ENCODE measurements around the gene TNFRSF4.
A peak's percentile ranks its signal among the peaks of the same experiment; 100 is the strongest.
"Not testable (repeated sequence)": the region's sequence is repeated elsewhere in the genome, so short reads cannot be mapped to it uniquely, and the experiment has no call there.

Gene TNFRSF4

DNA sequence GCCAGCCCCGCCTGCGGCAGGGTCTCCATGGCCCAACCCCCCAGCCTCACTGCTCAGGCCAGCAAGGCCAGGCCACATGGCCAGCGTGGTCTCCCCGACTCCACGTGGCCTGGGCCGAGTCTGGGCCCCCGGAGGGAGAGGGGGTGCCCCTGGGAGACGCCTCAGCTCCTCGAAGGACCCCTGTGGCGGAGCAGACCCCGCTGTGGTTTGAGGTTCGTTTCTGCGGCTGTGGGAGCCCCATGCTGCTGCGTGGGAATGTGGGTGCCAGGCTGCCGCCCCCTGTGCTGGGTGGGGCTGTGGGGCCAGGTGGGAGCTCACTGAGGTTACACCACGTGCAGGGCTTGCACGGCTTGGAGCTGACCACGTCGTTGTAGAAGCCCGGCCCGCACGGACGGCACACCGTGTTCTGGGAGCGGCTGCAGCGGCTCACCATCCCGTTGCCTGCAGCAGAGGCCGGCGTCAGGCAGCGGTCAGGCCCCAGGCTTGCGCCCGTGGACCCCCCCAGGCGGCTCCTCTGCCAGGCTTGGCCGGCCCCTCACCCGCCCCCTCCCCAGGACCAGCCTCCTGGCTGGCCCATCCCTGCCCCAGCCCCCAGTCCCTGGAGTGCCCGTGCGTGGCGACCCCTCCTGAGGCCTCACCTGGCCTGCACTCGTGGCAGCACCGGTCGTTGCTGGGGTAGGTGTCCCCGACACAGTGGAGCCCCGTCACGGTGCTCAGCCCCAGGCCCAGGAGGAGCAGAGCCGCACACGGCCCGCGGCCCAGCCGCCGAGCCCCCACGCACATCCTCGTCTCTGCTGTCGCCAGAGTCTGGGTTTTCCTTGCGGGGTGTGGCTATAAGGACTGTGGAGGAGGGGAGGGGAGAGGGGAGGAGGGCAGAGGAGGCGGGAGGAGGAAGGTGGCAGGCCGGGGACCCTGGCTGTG lies at the start of gene TNFRSF4:
Gene TNFRSF4 (minus strand): TSS at position 809 of the 921 bp plus-strand sequence. CDS start 26 bp downstream, at position 783.
- DNase-seq (ENCODE audit: low spot score), result peak; percentile 52

DNA sequence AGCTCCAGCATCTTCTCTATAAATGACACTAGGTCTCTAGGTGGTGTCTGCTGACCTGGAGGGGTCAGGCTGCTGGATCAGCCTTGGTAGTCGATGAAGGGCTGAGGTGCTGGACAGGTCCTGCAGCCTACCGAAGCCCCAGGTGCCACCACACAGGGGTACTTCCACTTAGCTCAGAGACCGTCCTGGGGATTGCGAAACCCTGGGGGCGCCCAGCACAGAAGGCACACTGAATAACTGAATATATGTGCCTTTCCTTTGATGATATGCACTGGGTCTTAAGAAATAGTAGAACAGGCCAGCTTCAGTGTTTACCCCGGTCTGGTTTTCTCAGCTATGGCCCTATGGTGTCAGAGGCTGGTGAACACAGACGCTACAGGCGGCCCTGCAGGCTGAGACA lies 48.8 kb upstream of the TNFRSF4 start:
- no peak for DNase-seq (ENCODE audit: low spot score)

DNA sequence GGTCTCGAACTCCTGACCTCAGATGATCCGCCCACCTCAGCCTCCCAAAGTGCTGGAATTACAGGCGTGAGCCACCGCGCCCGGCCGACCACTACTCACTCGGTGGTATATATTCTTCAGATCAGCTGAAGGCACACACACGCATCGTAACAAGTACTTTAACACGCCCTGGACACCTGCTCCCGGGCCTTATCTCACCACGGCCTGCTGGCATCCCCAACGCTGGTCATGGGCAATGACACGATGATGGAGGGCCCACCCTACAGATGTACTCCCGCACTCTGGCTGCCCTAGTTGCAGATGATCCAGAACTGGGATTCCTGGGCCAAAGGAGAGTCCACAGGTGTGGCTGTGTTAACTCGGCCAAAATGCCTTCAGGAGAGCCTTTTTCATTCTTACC lies 48.1 kb upstream of the TNFRSF4 start:
- no peak for DNase-seq (ENCODE audit: low spot score)

DNA sequence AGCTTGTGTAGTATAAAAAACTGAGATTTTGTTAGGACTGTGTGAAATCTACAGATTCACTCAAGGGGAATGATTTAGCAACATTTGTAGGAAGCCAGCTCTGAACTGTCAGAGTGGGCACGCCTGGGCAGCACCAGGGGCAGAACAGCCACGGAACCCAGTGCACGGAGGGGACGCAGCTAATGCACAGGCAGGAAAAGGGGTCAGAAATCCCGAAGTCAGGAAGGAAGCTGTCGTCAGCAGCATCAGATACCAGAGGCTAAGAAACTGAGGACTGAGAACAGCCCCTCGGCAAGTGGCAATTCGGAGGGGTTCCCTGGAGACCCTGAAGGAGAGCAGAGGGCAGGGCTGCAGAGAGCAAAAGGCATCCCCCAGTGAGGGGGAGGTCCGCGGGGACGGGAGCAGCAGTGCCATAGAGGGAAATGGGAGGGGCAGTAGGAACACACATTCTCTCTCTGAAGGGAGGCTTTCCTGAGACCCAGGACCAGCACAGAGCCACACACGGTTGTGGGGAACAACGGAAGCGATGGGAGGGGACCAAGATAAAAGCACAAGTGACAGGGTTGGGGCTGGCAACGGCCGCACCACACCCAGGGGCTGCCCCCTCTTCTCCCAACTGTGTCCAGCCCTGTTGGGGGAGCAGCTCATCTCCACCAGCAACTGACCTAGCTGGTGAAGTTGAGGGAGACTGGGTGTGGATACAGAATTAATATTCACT lies 47.0 kb upstream of the TNFRSF4 start:
- no peak for DNase-seq (ENCODE audit: low spot score)

DNA sequence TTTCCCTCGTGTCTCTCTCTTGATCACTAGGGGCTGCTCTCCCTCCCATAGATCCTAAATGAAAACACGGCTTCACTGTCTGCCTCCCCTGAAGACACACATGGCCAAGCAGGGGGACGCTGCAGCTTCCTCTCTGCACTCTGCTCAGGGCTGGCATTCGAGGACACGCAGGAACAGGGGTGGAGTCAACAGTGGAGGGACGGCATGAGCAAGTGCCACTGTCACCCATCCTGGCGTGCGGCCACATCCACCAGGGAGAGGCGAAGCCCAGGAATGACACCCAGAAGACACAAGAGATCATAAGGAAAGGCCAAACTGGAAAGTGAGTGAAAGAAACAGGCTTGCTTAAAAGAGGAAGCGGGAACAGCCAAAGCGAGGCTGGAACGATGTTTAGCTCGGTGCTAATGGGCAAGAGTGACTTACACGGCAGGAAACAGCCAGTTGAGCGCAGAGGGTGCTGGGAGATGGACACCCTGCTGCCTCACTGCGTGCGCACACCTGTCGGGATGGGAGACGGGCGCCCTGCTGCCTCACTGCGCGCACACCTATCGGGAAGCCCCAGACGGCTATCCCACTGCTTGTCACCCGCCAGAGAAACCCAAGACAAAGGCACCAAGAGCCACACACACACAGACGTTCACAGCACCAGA lies 46.1 kb upstream of the TNFRSF4 start:
- no peak for DNase-seq (ENCODE audit: low spot score)

DNA sequence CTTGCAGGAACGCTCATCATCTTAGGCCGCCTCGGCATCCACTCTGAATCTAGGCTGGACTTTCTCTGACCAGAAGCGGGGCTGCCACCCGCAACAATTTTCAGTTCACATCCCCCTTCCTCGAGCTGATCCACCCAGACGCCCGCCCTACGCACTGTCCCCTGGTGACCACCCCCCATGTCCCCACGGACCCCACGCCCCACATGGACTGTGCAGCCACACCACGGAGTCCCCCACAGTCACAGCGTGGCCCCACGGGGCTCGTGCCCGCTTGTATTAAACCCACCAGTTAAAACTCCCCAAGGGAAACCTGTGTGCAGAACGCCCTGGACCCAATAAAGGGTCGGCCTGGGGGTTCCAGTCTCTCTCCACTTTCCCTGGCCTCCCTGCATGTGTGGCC lies 45.6 kb upstream of the TNFRSF4 start:
- DNase-seq (ENCODE audit: low spot score), result no peak

DNA sequence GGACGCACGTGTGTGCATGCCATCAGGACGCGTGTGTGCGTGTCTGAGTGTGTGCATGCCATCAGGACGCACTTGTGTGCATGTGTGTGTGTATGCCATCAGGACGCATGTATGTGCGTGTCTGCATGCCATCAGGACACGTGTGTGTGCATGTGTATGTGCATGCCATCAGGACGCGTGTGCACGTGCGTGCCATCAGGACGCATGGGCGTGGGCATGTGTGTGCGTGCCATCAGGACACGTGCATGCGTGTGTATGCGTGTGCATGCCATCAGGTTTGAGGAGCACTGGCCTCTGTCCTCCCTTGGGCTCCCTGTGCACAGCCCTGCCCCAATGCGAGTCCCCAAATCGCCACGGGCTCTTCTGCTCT lies 45.2 kb upstream of the TNFRSF4 start:
- no peak for DNase-seq (ENCODE audit: low spot score)

DNA sequence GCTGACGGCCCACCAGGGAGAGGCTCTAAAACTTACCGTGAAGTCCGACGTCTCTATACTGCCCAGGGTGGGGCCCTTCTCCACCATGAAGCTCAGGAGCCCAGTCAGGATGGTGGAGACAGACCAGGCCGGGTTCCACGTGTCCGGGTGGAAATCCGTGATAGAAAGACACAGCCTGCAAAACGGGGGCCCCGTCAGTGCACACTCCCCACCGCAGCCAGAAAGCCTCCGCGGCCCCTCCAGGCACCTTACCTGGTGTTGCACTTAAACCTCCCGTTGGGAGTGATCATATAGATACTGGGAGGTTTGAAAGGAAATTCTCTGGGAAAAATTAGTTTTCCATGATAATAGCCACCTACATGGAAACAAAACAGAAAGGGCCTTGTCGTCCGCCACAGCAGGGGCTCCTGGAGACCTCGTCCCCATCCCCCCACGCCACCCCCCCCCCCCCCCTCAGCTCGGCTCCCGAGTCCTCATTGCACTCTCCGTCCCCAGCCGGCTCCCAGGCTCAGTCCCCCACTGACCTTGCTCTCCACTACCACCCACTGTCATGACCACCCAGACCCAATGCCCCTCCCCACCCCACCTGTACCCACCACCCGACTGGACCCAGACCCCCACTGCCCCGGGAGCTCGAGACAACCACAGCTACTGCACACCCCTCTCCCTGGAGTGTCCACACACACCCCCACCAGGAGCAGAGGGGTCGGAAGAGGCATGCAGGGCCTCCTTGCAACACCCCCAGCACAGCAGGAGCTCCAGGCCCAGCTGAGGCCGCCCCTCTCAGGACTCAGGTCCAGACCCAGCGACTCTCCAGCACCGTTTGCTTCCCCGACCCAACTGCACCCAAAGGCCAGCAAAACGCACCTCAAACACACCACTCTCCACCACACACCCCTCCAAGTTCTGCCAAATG lies 43.3 kb upstream of the TNFRSF4 start:
- DNase-seq (ENCODE audit: low spot score), result no peak

DNA sequence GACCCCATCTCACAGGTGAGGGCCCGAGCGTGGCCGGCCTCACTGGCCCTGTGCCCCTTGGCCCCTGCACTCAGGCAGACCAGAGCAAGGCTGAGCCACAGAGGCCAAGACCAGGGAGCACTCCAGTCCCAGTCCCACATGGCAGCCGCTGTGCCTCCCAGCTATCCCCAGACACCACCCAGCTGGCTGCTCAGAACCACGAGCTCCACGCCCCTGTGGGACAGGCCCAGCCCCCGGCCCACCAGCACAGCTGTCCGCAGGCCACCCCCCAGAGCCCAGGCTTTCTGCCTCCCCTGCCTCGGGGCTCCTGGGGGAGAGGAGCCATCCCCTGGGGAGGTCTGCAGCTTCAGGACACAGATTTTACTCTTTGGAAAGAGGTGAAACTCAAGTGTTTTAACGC lies 41.7 kb upstream of the TNFRSF4 start:
- DNase-seq (ENCODE audit: low spot score), result no peak

DNA sequence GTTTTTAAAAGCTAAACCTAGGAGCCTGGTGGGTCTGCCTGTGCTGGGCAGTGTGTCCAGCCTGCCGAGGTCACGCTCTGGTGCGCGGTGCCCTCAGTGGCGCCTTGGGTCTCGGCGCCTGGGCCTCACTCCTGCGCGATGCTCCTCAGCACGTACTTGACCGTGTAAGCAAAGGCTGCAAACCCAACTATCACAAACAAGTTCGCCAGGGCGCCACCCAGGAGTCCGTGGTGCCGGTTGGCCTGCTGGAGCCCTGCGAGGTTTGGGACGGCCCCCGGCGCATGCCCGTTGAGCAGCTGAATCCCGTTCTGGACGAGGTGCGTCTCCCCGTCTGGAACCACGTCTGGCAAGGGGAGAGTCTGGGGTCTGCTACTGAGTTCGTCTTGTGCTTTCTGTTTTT lies 41.1 kb upstream of the TNFRSF4 start:
- DNase-seq (ENCODE audit: low spot score), result no peak

DNA sequence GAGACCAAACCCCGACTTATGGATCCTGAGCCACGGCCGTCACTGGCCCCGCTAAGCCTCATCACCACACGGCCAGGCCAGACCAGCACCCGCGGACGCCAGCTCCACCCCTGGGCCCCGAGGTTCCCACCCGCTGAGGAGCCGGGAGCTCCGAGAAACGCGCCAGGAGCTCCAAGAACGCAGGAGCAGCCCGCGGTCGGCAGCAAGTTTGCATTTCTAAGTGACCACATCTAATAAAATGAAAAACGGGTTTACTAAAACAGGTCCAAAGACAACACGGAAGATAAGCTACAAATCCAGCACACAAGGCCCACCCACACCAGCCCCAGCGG lies 40.7 kb upstream of the TNFRSF4 start:
- peak; percentile 51 for DNase-seq (ENCODE audit: low spot score)

DNA sequence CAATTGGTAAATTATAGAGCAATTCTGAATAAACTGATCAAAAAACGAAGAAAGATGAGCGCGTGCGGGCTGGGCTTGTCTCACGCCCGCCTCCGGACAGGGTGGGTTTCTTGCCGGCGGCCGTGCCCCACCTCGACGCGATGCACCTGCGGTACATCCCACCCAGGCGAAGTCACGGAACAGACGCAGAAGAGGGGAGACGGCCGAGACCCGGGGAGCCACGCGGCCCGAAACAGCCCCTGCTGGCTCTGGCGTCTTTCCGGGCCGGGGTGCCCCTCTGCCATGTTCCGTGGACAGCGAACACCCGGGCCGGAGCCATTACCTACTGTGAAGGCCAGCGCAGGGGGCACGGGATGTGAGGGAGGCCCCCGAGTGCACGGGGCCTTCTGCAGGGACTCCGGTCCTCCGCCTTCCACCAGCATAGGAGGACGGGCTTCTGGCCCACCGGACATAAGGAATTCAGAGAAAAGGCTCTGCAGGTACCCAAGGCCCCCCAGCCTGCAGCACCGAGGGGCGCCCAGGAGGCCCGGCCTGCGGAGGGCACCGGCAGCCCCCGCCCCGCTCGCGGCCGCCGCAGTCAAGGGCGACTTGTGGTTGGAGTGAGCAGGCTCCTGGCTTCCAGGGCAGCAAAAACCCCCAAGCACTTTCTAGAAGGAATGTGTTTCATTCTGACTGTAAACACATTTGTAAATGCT lies 40.2 kb upstream of the TNFRSF4 start:
- no peak for DNase-seq (ENCODE audit: low spot score)

DNA sequence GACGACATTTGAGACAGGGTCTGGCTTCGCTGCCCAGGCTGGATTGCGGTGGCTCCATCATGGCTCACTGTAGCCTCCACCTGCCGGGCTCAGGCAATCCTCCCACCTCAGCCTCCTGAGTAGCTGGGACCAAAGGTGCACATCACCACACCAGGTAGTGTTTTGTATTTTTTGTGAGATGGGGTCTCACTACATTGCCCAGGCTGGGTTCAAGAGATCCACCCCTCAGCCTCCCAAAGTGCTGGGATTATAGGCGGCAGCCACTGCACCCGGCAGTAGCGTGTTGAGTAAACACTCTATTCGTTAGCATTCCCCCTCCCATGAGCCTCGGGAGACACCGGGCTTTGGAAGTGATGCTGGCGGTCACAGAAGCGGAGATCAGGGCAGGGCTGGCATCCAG lies 39.4 kb upstream of the TNFRSF4 start:
- DNase-seq (ENCODE audit: low spot score), result no peak

DNA sequence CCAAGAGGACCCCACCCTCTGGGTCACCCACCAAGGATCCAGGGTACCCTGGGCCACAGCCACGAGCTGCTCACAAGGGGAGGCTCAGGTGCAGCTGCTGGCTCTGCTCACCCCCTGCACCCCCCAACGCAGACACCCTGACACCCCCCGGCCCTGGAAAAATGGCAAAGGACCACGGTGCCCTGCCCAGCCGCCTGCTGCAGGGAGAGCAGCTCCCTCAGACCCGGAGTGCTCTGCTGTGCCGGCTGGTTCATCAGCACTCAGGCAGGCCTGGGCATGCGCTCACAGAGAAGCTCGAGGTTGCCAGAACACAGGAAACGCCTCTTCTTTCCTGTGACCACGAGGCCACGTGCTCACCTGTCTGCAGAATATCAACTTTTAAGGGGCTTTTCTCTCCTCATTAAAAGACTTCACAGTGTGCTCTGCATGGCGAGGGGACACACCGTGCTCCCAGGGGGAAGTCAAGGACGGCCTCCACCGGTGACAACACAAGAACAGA lies 36.9 kb upstream of the TNFRSF4 start:
- DNase-seq (ENCODE audit: low spot score), result peak; percentile 71

DNA sequence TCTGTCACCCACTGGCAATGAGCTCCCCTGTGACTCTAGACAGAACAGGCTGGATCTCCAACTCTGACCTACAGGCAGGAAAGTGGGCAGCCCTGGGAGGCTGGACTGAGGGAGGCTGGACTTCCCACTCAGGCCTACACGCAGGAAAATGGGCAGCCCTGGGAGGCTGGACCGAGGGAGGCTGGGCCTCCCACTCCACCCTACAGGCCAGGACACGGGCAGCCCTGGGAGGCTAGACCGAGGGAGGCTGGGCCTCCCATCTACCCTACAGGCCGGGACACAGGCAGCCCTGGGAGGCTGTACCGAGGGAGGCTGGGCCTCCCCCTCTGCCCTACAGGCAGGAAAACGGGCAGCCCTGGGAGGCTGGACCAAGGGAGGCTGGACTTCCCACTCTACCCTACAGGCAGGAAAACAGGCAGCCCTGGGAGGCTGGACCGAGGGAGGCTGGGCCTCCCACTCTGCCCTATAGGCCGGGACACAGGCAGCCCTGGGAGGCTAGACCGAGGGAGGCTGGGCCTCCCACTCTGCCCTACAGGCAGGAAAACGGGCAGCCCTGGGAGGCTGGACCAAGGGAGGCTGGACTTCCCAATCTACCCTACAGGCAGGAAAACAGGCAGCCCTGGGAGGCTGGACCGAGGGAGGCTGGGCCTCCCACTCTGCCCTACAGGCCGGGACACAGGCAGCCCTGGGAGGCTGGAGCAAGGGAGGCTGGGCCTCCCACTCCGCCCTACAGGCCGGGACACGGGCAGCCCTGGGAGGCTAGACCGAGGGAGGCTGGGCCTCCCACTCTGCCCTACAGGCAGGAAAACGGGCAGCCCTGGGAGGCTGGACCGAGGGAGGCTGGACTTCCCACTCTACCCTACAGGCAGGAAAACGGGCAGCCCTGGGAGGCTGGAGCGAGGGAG lies 34.3 kb upstream of the TNFRSF4 start:
- DNase-seq (ENCODE audit: low spot score), result not testable (repeated sequence)

DNA sequence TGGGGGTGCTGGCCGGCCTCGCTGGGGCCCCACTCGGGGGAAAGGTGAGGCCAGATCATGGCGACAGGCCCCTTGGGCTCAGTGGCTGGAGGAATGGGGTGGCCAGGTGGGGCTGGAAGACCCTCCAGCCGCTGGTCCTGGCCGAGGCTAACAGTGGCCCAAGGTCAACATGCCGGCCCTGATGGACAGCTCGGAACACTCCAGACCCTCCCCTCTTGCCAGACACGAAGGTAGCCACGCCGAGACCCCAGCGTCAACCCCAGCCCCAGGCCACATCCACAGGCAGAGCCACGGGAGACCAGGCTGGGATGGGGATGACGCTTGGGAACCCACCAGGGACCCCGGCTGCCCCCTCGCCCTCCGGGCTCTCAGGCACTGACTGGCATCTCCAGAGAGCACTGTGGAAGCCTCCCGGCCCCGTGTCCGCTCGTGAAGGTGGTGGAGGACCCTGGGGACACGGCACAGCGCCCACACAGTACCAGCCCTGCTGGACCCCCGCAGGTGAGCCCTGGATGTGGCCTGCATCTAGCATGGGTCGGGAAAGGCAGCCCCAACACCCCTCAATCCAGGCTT lies 33.5 kb upstream of the TNFRSF4 start:
- no peak for DNase-seq (ENCODE audit: low spot score)

DNA sequence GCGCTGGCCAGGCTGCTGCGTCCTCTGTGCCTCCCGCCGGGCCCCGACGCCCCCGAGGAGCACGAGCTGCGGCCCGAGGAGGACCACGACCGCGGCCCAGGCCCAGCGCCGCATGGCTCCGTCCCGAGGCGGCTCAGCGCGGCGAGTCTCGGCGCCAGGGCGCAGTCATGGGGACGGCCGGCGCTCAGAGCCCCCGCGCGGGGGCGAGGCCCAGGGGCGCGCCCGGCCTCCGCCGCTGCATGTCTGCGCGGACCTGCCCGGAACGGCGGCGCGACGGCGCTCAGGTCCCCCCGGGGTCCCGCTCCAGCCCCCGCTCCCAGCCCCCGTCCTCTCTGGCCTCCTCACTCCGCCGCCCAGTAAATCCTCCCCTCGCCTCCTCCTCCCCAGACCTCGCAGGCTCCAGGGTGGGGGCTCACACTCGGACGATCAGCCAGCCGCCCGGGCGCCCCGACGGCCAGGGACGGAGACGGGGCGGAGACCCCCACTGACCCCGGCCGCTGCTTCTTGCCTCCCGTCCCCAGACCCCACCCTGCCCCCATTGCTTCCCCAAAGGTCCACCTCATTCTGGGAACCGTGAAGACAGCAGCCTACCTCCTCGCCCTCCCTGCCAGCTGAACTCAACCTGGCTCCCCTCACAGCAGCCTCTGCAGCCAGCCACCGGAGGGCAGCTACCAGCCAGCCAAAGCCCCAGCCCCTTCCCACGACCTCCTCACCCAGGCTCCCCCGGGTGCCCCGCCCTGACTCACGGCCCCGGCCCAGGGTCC lies 32.8 kb upstream of the TNFRSF4 start, which contains the start of gene C1QTNF12:
Gene C1QTNF12 (minus strand): TSS at position 146 of the 764 bp plus-strand sequence. CDS start 32 bp downstream, at position 114.
- no peak for DNase-seq (ENCODE audit: low spot score)

DNA sequence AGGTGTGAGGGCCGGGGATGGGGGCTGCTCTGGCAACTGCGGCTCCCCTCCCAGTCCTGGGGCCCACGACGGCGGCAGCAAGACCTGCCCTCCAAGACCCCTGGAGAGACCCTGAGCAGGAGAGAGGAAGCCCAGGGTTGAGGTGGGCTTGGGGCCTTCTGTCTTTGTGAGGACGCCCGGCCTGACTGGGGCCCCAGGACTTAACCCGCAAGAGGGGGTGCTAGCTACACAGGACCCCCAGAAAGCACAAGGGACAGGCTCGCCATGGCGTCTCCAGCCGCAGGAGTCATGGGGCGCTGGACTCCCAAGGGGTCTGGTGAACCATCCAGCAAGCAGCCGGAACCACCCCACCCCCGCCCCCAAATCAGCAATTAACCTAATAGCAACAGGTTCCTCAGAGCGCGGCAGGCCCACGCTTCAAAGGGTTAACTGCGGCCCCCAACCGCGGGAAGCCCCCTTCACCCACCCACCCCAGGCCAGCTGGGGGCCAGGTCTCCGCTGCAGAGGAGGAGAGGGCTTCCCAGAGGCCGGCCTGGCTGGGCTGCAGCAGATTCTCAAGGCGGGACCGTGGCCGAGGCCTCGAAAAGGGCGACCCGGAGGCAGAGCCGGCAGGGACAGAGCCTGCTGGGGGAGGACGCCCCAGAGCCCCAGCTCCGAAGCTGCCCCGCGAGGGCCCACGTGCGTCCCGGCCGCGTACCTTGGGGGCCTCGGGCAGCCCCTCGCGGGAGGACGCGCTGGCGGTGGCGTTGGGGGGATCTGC lies 32.0 kb upstream of the TNFRSF4 start:
- DNase-seq (ENCODE audit: low spot score), result no peak
